ENCODE data around the gene L1CAM.

- TF ChIP-seq CTCF (IDR thresholded peaks at IDR 0.05) (no peak), POLR2A (IDR thresholded peaks at IDR 0.05) (no peak)
Measured at GRCh38 chrX:153812220-153812619, 73.8 kb downstream of the L1CAM start.

Data from adrenal gland (tissue), 5 donors.